ENCODE measurements around the gene OPTN.

OPTN gene

GRCh38 chr10:13180788-13181187 lies 80.8 kb downstream of the OPTN start:
- H3K4me3 ChIP-seq (ENCODE audit: low read length in 2 of 2): no peak overlapping the region
- peaks cover 37 to 99% of the 10 kb centered on the region in 2 donors for H3K36me3 ChIP-seq (replicated peaks in 1 of 2; ENCODE audit: control insufficient read depth in 2 of 2, insufficient read depth in 2 of 2, low read length in 2 of 2)
- H3K4me1 ChIP-seq (ENCODE audit: control insufficient read depth in 2 of 2, insufficient read depth in 1 of 2, low read depth in 1 of 2, low read length in 2 of 2): no peaks in the 10 kb centered on the region
- WGBS, 2 donors (ENCODE audit: extremely low coverage in 2 of 2, insufficient read length in 2 of 2, insufficient replicate concordance in 1 of 2): no CpG with 5 or more reads among the region's 4 CpGs
- H3K23ac ChIP-seq (ENCODE audit: low read depth, low read length, poor library complexity): no peak overlapping the region
- H2BK12ac ChIP-seq (ENCODE audit: low read length): no peak overlapping the region
- no peak overlapping the region for H3K18ac ChIP-seq (ENCODE audit: low read length)
- H3K27ac ChIP-seq (replicated peaks; ENCODE audit: low read length): no peak overlapping the region
- no peak overlapping the region for H3K14ac ChIP-seq (ENCODE audit: low read length)
- H2BK120ac ChIP-seq (ENCODE audit: low read depth, low read length): no peak overlapping the region
- no peaks in the 10 kb centered on the region for H3K27me3 ChIP-seq (ENCODE audit: control insufficient read depth in 3 of 3, insufficient read depth in 3 of 3, low read depth in 1 of 3, low read length in 3 of 3)
- H2BK5ac ChIP-seq (ENCODE audit: low read length): no peak overlapping the region
- no peak overlapping the region for H2AFZ ChIP-seq (ENCODE audit: low read length)
- H3K9ac ChIP-seq (ENCODE audit: low read depth, low read length, poor library complexity): no peak overlapping the region
- peaks cover 2 to 4% of the 10 kb centered on the region in 2 donors for H3K9me3 ChIP-seq (replicated peaks in 1 of 2; ENCODE audit: control insufficient read depth in 2 of 2, insufficient read depth in 1 of 2, low read depth in 1 of 2, low read length in 2 of 2)
- H4K8ac ChIP-seq (ENCODE audit: low read depth, low read length): no peak overlapping the region
- H3K4me2 ChIP-seq (ENCODE audit: insufficient read depth, low read length, poor library complexity, severe bottlenecking): no peak overlapping the region
- no peak overlapping the region for H4K91ac ChIP-seq (ENCODE audit: low read depth, low read length, poor library complexity)
- no peak overlapping the region for H3K4ac ChIP-seq (ENCODE audit: low read length)
- H2AK5ac ChIP-seq (ENCODE audit: low read depth, low read length): no peak overlapping the region
- H3K79me1 ChIP-seq (ENCODE audit: low read depth, low read length): no peaks in the 10 kb centered on the region
- DNase-seq (ENCODE audit: low spot score): no peak
- H2BK15ac ChIP-seq (ENCODE audit: low read length): no peak overlapping the region

- H4K91ac ChIP-seq (ENCODE audit: low read depth, low read length, poor library complexity): no peak overlapping the region
- no peak overlapping the region for H2BK120ac ChIP-seq (ENCODE audit: low read depth, low read length)
- H2AK5ac ChIP-seq (ENCODE audit: low read depth, low read length): no peak overlapping the region
- H2BK5ac ChIP-seq (ENCODE audit: low read length): no peak overlapping the region
- no peak overlapping the region for H2AFZ ChIP-seq (ENCODE audit: low read length)
- no peak overlapping the region for H3K18ac ChIP-seq (ENCODE audit: low read length)
- H2BK12ac ChIP-seq (ENCODE audit: low read length): no peak overlapping the region
- H2BK15ac ChIP-seq (ENCODE audit: low read length): no peak overlapping the region
- no peak overlapping the region for H3K4me2 ChIP-seq (ENCODE audit: insufficient read depth, low read length, poor library complexity, severe bottlenecking)
- no peak for DNase-seq (ENCODE audit: low spot score)
- H4K8ac ChIP-seq (ENCODE audit: low read depth, low read length): no peak overlapping the region
- H3K36me3 ChIP-seq (replicated peaks in 1 of 2; ENCODE audit: control insufficient read depth in 2 of 2, insufficient read depth in 2 of 2, low read length in 2 of 2): peaks cover 45 to 99% of the 10 kb centered on the region in 2 donors
- H3K9me3 ChIP-seq (replicated peaks in 1 of 2; ENCODE audit: control insufficient read depth in 2 of 2, insufficient read depth in 1 of 2, low read depth in 1 of 2, low read length in 2 of 2): peaks cover 4 to 19% of the 10 kb centered on the region in 2 donors
- no peaks in the 10 kb centered on the region for H3K79me1 ChIP-seq (ENCODE audit: low read depth, low read length)
- H3K27ac ChIP-seq (replicated peaks; ENCODE audit: low read length): no peak overlapping the region
- no peak overlapping the region for H3K4me3 ChIP-seq (ENCODE audit: low read length in 2 of 2)
- no peak overlapping the region for H3K14ac ChIP-seq (ENCODE audit: low read length)
- H3K4me1 ChIP-seq (ENCODE audit: control insufficient read depth in 2 of 2, insufficient read depth in 1 of 2, low read depth in 1 of 2, low read length in 2 of 2): no peaks in the 10 kb centered on the region
- H3K23ac ChIP-seq (ENCODE audit: low read depth, low read length, poor library complexity): no peak overlapping the region
- no peaks in the 10 kb centered on the region for H3K27me3 ChIP-seq (ENCODE audit: control insufficient read depth in 3 of 3, insufficient read depth in 3 of 3, low read depth in 1 of 3, low read length in 3 of 3)
- WGBS, 2 donors (ENCODE audit: extremely low coverage in 2 of 2, insufficient read length in 2 of 2, insufficient replicate concordance in 1 of 2): no CpG with 5 or more reads among the region's 1 CpG
- H3K9ac ChIP-seq (ENCODE audit: low read depth, low read length, poor library complexity): no peak overlapping the region
- no peak overlapping the region for H3K4ac ChIP-seq (ENCODE audit: low read length)
Measured at GRCh38 chr10:13182424-13182823, 82.5 kb downstream of the OPTN start.

GRCh38 chr10:13183625-13184024 lies 83.7 kb downstream of the OPTN start:
- Histone ChIP-seq H3K4ac (ENCODE audit: low read length) (no peak overlapping the region), H3K36me3 (replicated peaks in 1 of 2; ENCODE audit: control insufficient read depth in 2 of 2, insufficient read depth in 2 of 2, low read length in 2 of 2) (peaks cover 49 to 99% of the 10 kb centered on the region in 2 donors), H3K23ac (ENCODE audit: low read depth, low read length, poor library complexity) (no peak overlapping the region), H4K91ac (ENCODE audit: low read depth, low read length, poor library complexity) (no peak overlapping the region), H3K4me3 (ENCODE audit: low read length in 2 of 2) (no peak overlapping the region), H2BK12ac (ENCODE audit: low read length) (no peak overlapping the region), H2BK15ac (ENCODE audit: low read length) (no peak overlapping the region), H3K4me2 (ENCODE audit: insufficient read depth, low read length, poor library complexity, severe bottlenecking) (no peak overlapping the region), H3K27ac (replicated peaks; ENCODE audit: low read length) (no peak overlapping the region), H4K8ac (ENCODE audit: low read depth, low read length) (no peak overlapping the region), H2AFZ (ENCODE audit: low read length) (no peak overlapping the region), H3K14ac (ENCODE audit: low read length) (no peak overlapping the region), H3K79me1 (ENCODE audit: low read depth, low read length) (no peaks in the 10 kb centered on the region), H2BK5ac (ENCODE audit: low read length) (no peak overlapping the region), H2BK120ac (ENCODE audit: low read depth, low read length) (no peak overlapping the region), H3K4me1 (ENCODE audit: control insufficient read depth in 2 of 2, insufficient read depth in 1 of 2, low read depth in 1 of 2, low read length in 2 of 2) (no peaks in the 10 kb centered on the region), H3K18ac (ENCODE audit: low read length) (no peak overlapping the region), H3K9me3 (replicated peaks in 1 of 2; ENCODE audit: control insufficient read depth in 2 of 2, insufficient read depth in 1 of 2, low read depth in 1 of 2, low read length in 2 of 2) (peaks cover 4 to 19% of the 10 kb centered on the region in 2 donors), H3K9ac (ENCODE audit: low read depth, low read length, poor library complexity) (no peak overlapping the region), H2AK5ac (ENCODE audit: low read depth, low read length) (no peak overlapping the region), H3K27me3 (ENCODE audit: control insufficient read depth in 3 of 3, insufficient read depth in 3 of 3, low read depth in 1 of 3, low read length in 3 of 3) (no peaks in the 10 kb centered on the region)
- no CpG with 5 or more reads among the region's 5 CpGs for WGBS, 2 donors (ENCODE audit: extremely low coverage in 2 of 2, insufficient read length in 2 of 2, insufficient replicate concordance in 1 of 2)
- DNase-seq (ENCODE audit: low spot score): no peak

- no peak overlapping the region for H3K4ac ChIP-seq (ENCODE audit: low read length)
- WGBS, 2 donors (ENCODE audit: extremely low coverage in 2 of 2, insufficient read length in 2 of 2, insufficient replicate concordance in 1 of 2): no CpG with 5 or more reads among the region's 2 CpGs
Measured at GRCh38 chr10:13184276-13184675, 84.3 kb downstream of the OPTN start.

More at GRCh38 chr10:13184276-13184675, 84.3 kb downstream of the OPTN start:
- H3K4me3 ChIP-seq (ENCODE audit: low read length in 2 of 2): no peak overlapping the region
- no peaks in the 10 kb centered on the region for H3K27me3 ChIP-seq (ENCODE audit: control insufficient read depth in 3 of 3, insufficient read depth in 3 of 3, low read depth in 1 of 3, low read length in 3 of 3)
- H3K9me3 ChIP-seq (replicated peaks in 1 of 2; ENCODE audit: control insufficient read depth in 2 of 2, insufficient read depth in 1 of 2, low read depth in 1 of 2, low read length in 2 of 2): peaks cover 4 to 19% of the 10 kb centered on the region in 2 donors
- DNase-seq (ENCODE audit: low spot score): no peak
- H2AK5ac ChIP-seq (ENCODE audit: low read depth, low read length): no peak overlapping the region
- no peak overlapping the region for H3K14ac ChIP-seq (ENCODE audit: low read length)
- no peak overlapping the region for H3K18ac ChIP-seq (ENCODE audit: low read length)
- no peak overlapping the region for H2BK120ac ChIP-seq (ENCODE audit: low read depth, low read length)
- H2BK15ac ChIP-seq (ENCODE audit: low read length): no peak overlapping the region
- no peak overlapping the region for H3K4me2 ChIP-seq (ENCODE audit: insufficient read depth, low read length, poor library complexity, severe bottlenecking)
- no peak overlapping the region for H2BK5ac ChIP-seq (ENCODE audit: low read length)
- H3K27ac ChIP-seq (replicated peaks; ENCODE audit: low read length): no peak overlapping the region
- no peaks in the 10 kb centered on the region for H3K4me1 ChIP-seq (ENCODE audit: control insufficient read depth in 2 of 2, insufficient read depth in 1 of 2, low read depth in 1 of 2, low read length in 2 of 2)
- peaks cover 50 to 99% of the 10 kb centered on the region in 2 donors for H3K36me3 ChIP-seq (replicated peaks in 1 of 2; ENCODE audit: control insufficient read depth in 2 of 2, insufficient read depth in 2 of 2, low read length in 2 of 2)
- no peak overlapping the region for H2BK12ac ChIP-seq (ENCODE audit: low read length)
- no peak overlapping the region for H3K9ac ChIP-seq (ENCODE audit: low read depth, low read length, poor library complexity)
- H3K23ac ChIP-seq (ENCODE audit: low read depth, low read length, poor library complexity): no peak overlapping the region
- no peak overlapping the region for H4K91ac ChIP-seq (ENCODE audit: low read depth, low read length, poor library complexity)
- no peak overlapping the region for H4K8ac ChIP-seq (ENCODE audit: low read depth, low read length)
- no peak overlapping the region for H2AFZ ChIP-seq (ENCODE audit: low read length)
- H3K79me1 ChIP-seq (ENCODE audit: low read depth, low read length): no peaks in the 10 kb centered on the region
